Measurements from ENCODE around the gene MYMK. TPM values are rescaled to one million over a fixed set of nuclear protein-coding genes. Genes with fewer than 3 reads are reported as not detected.

The MYMK gene
- total and polyA plus RNA-seq, 3 donors from 2014 or later, result 0.87 TPM; not detected in 2

DNA sequence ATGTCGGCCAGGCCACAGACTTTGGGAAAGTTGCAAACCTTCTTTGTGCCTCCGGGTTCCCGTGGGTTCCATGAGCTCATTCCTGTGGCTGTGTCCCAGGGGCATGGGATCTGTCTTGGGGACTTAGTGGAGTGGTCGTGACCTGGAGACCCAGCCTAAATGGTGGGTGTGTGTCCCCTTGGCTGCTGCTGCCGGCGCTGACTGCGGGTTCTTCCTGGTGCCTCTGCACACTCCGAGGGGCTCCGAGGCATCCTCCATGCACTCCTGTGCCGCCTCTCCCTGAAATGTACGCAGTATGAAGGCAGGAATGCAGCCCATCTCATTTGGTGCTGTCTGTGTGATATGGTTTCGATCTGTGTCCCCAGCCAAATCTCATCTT is 24.9 kb downstream of the MYMK start:
- Histone ChIP-seq H3K4me3 (no peak overlapping the region), H3K27me3 (no peaks in the 10 kb centered on the region), H3K27ac (peak overlapping the region in 1 of 2 donors; percentile 24), H3K36me3 (ENCODE audit: low read depth, missing control alignments) (no peaks in the 10 kb centered on the region), H3K4me1 (peaks cover 29% of the 10 kb centered on the region), H3K9me3 (no peaks in the 10 kb centered on the region)
- DNase-seq, result no peak
- intact Hi-C loops (cut with DNase I; ENCODE audit: low total_unique reads), result no loop called here
- WGBS, 2 donors, result 81 to 100% methylated on average over 1 to 12 of the region's 12 CpGs
- TF ChIP-seq, protein P1, sequence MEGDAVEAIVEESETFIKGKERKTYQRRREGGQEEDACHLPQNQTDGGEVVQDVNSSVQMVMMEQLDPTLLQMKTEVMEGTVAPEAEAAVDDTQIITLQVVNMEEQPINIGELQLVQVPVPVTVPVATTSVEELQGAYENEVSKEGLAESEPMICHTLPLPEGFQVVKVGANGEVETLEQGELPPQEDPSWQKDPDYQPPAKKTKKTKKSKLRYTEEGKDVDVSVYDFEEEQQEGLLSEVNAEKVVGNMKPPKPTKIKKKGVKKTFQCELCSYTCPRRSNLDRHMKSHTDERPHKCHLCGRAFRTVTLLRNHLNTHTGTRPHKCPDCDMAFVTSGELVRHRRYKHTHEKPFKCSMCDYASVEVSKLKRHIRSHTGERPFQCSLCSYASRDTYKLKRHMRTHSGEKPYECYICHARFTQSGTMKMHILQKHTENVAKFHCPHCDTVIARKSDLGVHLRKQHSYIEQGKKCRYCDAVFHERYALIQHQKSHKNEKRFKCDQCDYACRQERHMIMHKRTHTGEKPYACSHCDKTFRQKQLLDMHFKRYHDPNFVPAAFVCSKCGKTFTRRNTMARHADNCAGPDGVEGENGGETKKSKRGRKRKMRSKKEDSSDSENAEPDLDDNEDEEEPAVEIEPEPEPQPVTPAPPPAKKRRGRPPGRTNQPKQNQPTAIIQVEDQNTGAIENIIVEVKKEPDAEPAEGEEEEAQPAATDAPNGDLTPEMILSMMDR (IDR thresholded peaks at IDR 0.05), result no peak
- no peak for TF ChIP-seq POLR2A (IDR thresholded peaks at IDR 0.05)

DNA sequence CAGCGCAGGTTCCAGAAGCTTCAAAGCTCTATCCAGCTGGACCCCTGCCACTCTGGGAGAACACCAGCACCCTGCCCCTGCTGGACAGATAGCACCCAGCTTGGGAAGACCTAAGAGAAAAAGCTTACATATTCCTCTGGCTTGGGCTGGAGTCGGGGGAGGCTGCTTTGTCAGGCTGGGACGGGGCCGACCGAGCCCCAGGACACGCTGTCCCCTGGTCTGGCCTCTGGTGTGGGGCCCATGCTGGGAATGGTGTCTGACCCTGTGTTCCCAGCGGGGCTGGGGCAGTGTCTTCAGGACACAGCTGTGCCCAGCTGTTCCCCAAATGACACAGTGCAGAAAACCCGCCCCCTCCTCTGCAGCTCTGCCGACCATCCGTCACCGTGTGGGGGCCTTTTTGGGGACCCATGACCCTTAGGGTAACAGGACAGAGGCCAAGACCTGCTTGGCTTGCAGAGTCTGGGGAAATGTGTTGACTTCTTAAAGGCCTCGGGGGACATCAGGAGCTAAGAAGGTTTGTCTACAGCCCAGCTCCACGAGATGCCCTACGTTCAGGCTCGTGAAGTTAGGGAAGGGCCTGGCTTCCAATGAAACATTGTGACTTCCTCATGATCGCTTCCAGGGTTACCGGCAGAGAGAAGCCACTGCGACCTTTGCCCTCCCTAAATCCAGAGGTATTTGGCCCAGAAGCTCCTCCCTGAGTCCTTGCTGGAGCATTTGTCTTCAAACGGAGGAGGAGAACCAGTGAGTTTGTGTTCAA is 25.4 kb downstream of the MYMK start:
- H3K9me3 ChIP-seq, result no peaks in the 10 kb centered on the region
- no peaks in the 10 kb centered on the region for H3K27me3 ChIP-seq
- 55% methylated on average over 13 to 19 of the region's 19 CpGs for WGBS, 2 donors
- peaks cover 35% of the 10 kb centered on the region for H3K4me1 ChIP-seq
- no peak for DNase-seq
- peak overlapping the region in 1 of 2 donors; percentile 24 for H3K27ac ChIP-seq
- no peak overlapping the region for H3K4me3 ChIP-seq
- H3K36me3 ChIP-seq (ENCODE audit: low read depth, missing control alignments), result no peaks in the 10 kb centered on the region
- intact Hi-C loops (cut with DNase I; ENCODE audit: low total_unique reads), result no loop called here
- TF ChIP-seq POLR2A (IDR thresholded peaks at IDR 0.05), result no peak
- TF ChIP-seq, protein P1 (IDR thresholded peaks at IDR 0.05), result no peak

DNA sequence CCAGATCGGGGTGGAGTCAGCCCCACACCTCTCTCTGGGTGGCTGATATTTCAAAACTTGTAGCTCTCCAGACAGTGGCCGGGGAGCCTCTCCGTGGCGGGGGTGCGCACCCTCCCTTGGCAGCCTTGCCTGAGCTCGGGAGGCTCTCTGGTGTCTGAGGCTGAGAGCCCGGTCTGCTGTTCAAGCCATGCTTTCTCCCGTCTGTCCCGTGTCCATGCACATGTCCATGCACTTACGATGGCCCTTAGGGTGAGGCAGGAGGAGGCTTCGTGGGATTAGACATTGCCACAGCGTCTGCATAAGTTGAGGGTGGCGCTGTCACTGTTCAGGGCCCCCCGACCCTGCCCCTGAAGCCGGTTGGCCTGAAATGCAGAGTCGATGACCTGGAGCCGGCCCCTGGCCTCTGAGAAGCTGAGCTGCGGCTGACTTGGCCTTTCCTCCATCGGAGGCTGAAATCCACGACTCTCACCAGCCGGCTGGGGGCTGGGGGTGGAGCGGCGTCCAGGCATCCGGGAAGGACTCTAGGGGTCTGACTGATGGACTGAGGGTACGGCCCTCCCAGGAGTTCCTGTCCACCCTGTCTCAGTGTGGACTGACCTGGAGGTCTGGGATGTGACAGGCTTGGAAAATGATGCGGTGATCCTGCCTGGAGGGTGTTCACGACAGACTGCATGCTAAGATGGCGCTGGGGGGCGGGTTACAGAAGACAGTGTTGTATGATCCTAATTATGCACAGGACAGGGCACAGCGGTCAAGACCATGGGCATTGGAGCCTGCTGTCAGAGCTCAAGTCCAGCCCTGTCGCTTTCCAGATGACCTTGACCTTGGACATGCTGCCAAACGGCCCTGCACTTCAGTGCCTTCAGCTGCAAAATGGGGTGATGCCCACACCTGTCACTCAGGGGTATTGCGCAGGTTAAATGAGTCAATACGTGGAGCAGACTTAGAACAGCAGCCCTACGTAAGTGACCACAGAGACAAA is 27.6 kb downstream of the MYMK start:
- peak; percentile 54 for DNase-seq
- H3K36me3 ChIP-seq (ENCODE audit: low read depth, missing control alignments), result no peaks in the 10 kb centered on the region
- WGBS, 2 donors, result 65 to 76% methylated on average over 11 to 35 of the region's 35 CpGs
- H3K4me3 ChIP-seq, result no peak overlapping the region
- no peak for TF ChIP-seq POLR2A (IDR thresholded peaks at IDR 0.05)
- TF ChIP-seq, protein P1 (IDR thresholded peaks at IDR 0.05), result no peak
- H3K9me3 ChIP-seq, result no peaks in the 10 kb centered on the region
- peaks cover 57% of the 10 kb centered on the region for H3K4me1 ChIP-seq
- no peaks in the 10 kb centered on the region for H3K27me3 ChIP-seq
- intact Hi-C loops (cut with DNase I; ENCODE audit: low total_unique reads), result no loop called here
- no peak overlapping the region for H3K27ac ChIP-seq

DNA sequence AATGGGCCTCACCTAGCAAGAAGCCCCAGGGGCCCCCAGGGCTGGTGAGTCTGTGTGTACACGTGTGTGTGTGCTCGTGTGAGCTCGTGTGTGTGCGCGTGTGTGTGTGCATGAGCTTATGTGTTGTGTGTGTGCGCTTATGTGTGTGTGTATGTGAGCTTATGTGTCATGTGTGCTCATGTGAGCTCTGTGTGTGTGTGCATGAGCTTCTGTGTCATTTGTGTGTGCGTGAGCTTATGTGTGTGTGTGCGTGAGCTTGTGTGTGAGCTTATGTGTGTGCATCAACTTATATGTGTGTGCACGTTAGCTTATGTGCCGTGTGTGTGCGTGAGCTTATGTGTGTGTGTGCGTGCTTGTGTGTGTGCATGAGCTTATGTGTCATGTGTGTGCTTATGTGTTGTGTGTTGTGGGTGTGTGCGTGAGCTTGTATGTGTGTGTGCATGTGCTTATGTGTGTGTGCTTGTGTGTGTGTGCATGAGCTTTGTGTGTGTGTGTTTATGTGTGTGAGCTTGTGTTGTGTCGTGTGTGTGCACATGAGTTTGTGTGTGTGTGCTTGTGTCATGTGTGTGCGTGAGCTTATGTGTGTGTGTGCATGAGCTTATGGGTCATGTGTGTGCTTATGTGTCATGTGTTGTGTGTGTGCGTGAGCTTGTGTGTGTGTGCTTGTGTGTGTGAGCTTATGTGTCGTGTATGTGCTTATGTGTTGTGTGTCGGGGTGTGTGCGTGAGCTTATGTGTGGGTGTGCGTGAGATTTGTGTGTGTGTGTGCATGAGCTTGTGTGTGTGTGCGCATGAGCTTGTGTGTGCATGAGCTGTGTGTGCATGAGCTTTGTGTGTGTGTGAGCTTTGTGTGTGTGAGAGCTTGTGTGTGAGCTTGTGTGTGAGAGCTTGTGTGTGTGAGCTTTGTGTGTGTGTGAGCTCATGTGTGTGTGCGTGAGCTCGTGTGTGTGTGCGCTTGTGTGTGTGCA is 29.1 kb downstream of the MYMK start:
- no peak for DNase-seq
- intact Hi-C loops (cut with DNase I; ENCODE audit: low total_unique reads), result no loop called here
- H3K9me3 ChIP-seq, result no peaks in the 10 kb centered on the region
- 80 to 88% methylated on average over 24 of the region's 24 CpGs for WGBS, 2 donors
- TF ChIP-seq, protein P1 (IDR thresholded peaks at IDR 0.05), result no peak
- no peak for TF ChIP-seq POLR2A (IDR thresholded peaks at IDR 0.05)
- no peaks in the 10 kb centered on the region for H3K36me3 ChIP-seq (ENCODE audit: low read depth, missing control alignments)
- H3K27ac ChIP-seq, result no peak overlapping the region
- H3K27me3 ChIP-seq, result no peaks in the 10 kb centered on the region
- peaks cover 68% of the 10 kb centered on the region for H3K4me1 ChIP-seq
- H3K4me3 ChIP-seq, result no peak overlapping the region
